ENCODE data around the gene ASCL4. TPM values are rescaled to one million over a fixed set of nuclear protein-coding genes. Genes with fewer than 3 reads are reported as not detected.

The ASCL4 gene
- total RNA-seq, 3 donors from 2014 or later = 0.16 TPM; not detected in 2

- Histone ChIP-seq H3K9me3 (no peaks in the 10 kb centered on the region), H3K36me3 (no peaks in the 10 kb centered on the region), H3K4me1 (no peaks in the 10 kb centered on the region), H3K27me3 (no peaks in the 10 kb centered on the region), H3K4me3 (no peak overlapping the region), H3K27ac (no peak overlapping the region)
- no peak for DNase-seq (ENCODE audit: low spot score in 2 of 2)
- intact Hi-C loops (cut with DNase I; ENCODE audit: low total_unique reads) = no loop called here
- TF ChIP-seq CTCF (IDR thresholded peaks at IDR 0.05) (no peak), POLR2AphosphoS5 (IDR thresholded peaks at IDR 0.05) (no peak), POLR2A (IDR thresholded peaks at IDR 0.05) (no peak)
Measured at GRCh38 chr12:107801150-107801549, 26.6 kb downstream of the ASCL4 start.

DNA sequence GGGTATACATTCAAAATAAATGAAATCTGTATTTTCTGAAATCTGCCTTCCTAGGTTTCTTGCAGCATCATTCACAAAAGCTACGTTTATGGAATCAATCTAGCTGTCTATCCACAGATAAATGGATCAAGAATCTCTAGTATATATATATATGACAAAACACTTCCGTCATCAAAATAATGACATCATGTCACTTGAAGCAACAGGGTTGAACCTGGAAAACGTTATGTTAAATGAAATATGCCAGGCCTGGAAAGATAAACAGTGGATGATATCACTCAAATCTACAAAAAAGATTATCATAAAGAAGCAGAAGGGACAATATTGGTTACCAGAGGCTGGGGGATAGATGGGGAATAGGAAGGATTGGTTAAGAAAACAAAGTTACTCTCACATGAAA lies 28.6 kb downstream of the ASCL4 start:
- Histone ChIP-seq H3K27ac (no peak overlapping the region), H3K9me3 (no peaks in the 10 kb centered on the region), H3K4me3 (no peak overlapping the region), H3K4me1 (no peaks in the 10 kb centered on the region), H3K27me3 (no peaks in the 10 kb centered on the region), H3K36me3 (no peaks in the 10 kb centered on the region)
- DNase-seq (ENCODE audit: low spot score in 2 of 2) = no peak
- no peak for TF ChIP-seq POLR2AphosphoS5 (IDR thresholded peaks at IDR 0.05)
- TF ChIP-seq POLR2A (IDR thresholded peaks at IDR 0.05) = no peak
- no peak for TF ChIP-seq CTCF (IDR thresholded peaks at IDR 0.05)
- intact Hi-C loops (cut with DNase I; ENCODE audit: low total_unique reads) = no loop called here

DNA sequence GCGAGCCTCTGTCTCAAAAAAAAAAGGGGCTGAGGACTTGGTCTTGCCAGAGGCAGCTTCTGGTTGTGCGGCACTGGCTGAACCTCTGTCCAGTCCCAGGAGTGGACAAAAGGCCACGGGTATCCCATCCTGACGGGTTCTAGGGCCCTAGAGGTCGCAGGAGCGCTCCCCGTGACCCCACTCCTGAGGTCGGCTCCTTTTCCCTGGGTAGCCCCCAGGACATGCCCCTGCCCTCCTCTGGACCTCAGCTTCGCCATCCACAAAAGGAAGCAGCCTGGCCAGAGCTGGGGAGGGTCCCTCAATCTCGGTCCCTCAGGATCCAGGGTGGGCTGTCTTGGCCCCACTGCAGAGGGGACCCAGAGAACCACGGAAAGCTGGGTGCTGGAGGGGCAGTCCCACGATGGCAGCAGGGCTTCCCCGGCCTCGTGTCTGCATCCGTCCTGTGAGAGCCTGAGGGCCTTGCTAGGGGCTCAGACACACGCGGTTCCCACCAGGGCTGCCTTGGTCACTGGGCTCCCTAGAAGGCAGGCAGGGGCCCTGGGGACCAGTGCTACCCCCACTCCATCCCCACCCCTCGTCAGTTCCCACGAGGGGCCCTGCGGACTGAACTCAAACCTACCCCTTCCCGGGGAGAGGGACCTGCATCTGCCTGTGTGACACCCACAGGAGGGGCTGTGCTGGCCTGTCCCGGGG lies 31.1 kb downstream of the ASCL4 start:
- TF ChIP-seq POLR2A (IDR thresholded peaks at IDR 0.05) = no peak
- TF ChIP-seq CTCF (IDR thresholded peaks at IDR 0.05) = no peak
- no peak for TF ChIP-seq POLR2AphosphoS5 (IDR thresholded peaks at IDR 0.05)
- intact Hi-C loops (cut with DNase I; ENCODE audit: low total_unique reads) = no loop called here
- no peaks in the 10 kb centered on the region for H3K4me1 ChIP-seq
- H3K27me3 ChIP-seq = no peaks in the 10 kb centered on the region
- H3K9me3 ChIP-seq = no peaks in the 10 kb centered on the region
- H3K4me3 ChIP-seq = no peak overlapping the region
- H3K27ac ChIP-seq = no peak overlapping the region
- no peak for DNase-seq (ENCODE audit: low spot score in 2 of 2)
- no peaks in the 10 kb centered on the region for H3K36me3 ChIP-seq

GRCh38 chr12:107807471-107808150 lies 33.1 kb downstream of the ASCL4 start:
- Histone ChIP-seq H3K27me3 (no peaks in the 10 kb centered on the region), H3K4me3 (no peak overlapping the region), H3K27ac (no peak overlapping the region), H3K36me3 (no peaks in the 10 kb centered on the region), H3K9me3 (no peaks in the 10 kb centered on the region), H3K4me1 (no peaks in the 10 kb centered on the region)
- DNase-seq (ENCODE audit: low spot score in 2 of 2) = no peak
- intact Hi-C loops (cut with DNase I; ENCODE audit: low total_unique reads) = no loop called here
- no peak for TF ChIP-seq POLR2A (IDR thresholded peaks at IDR 0.05)
- TF ChIP-seq CTCF (IDR thresholded peaks at IDR 0.05) = no peak
- no peak for TF ChIP-seq POLR2AphosphoS5 (IDR thresholded peaks at IDR 0.05)

GRCh38 chr12:107817250-107817649 lies 42.7 kb downstream of the ASCL4 start:
- intact Hi-C loops (cut with DNase I; ENCODE audit: low total_unique reads) = loop anchor here (2.0 kb wide), 1 partner anchor 50 kb away; no protein-coding TSS in a partner anchor
- TF ChIP-seq POLR2AphosphoS5 (IDR thresholded peaks at IDR 0.05) (no peak), POLR2A (IDR thresholded peaks at IDR 0.05) (no peak), CTCF (IDR thresholded peaks at IDR 0.05) (no peak)

More at GRCh38 chr12:107817250-107817649, 42.7 kb downstream of the ASCL4 start:
- no peak overlapping the region for H3K4me3 ChIP-seq
- peaks cover 8 to 23% of the 10 kb centered on the region in 2 donors for H3K9me3 ChIP-seq
- no peaks in the 10 kb centered on the region for H3K36me3 ChIP-seq
- no peaks in the 10 kb centered on the region for H3K27me3 ChIP-seq
- no peak for DNase-seq (ENCODE audit: low spot score in 2 of 2)
- H3K4me1 ChIP-seq = no peaks in the 10 kb centered on the region
- no peak overlapping the region for H3K27ac ChIP-seq
